Measurements from ENCODE around the gene SETD9. TPM values are rescaled to one million over a fixed set of nuclear protein-coding genes. Genes with fewer than 3 reads are reported as not detected.

Gene SETD9
- total RNA-seq, 2 experiments from 2014 or later, result 6.7 to 13.3 TPM

GRCh38 chr5:56919942-56920662 lies 10.7 kb downstream of the SETD9 start:
- Histone ChIP-seq H3K4me3 (ENCODE audit: low read depth, low read length, poor library complexity, severe bottlenecking) (no peak overlapping the region), H3K27ac (ENCODE audit: low read depth, low read length, poor library complexity, severe bottlenecking) (no peak overlapping the region), H3K9me3 (ENCODE audit: low read length) (no peaks in the 10 kb centered on the region), H3K4me1 (ENCODE audit: insufficient read depth, low read length, poor library complexity, severe bottlenecking) (no peaks in the 10 kb centered on the region), H3K79me2 (ENCODE audit: insufficient read depth, low read depth, low read length) (no peaks in the 10 kb centered on the region), H2AFZ (ENCODE audit: low read length) (no peak overlapping the region), H4K20me1 (ENCODE audit: insufficient read depth, low read length) (no peaks in the 10 kb centered on the region), H3K9me2 (ENCODE audit: insufficient read depth, low read length) (no peaks in the 10 kb centered on the region), H3K36me3 (ENCODE audit: insufficient read depth, low read length) (peaks cover 61% of the 10 kb centered on the region), H3K4me2 (ENCODE audit: low read length) (no peak overlapping the region)
- DNase-seq (ENCODE audit: low spot score), result no peak
- CTCF ChIA-PET (ENCODE audit: unreplicated experiment), result no interaction called here
- BruUV-seq (replicated peaks), result TSS peak; percentile 25
- POLR2A ChIA-PET, result interaction anchor here (0.6 to 2.1 kb wide), 6 partner anchors 9 to 1106 kb away, joined by 3 to 18 read pairs (median 4); no protein-coding TSS in a partner anchor
- TF ChIP-seq CTCF (conservative IDR thresholded peaks at IDR 0.05; ENCODE audit: low read length) (no peak), EZH2phosphoT487 (IDR thresholded peaks at IDR 0.05; ENCODE audit: borderline replicate concordance, low read depth, low read length) (no peak)
- intact Hi-C loops (cut with micrococcal nuclease; ENCODE audit: unreplicated experiment), result no loop called here

- peaks cover 88% of the 10 kb centered on the region for H3K36me3 ChIP-seq (ENCODE audit: insufficient read depth, low read length)
- no peaks in the 10 kb centered on the region for H3K4me1 ChIP-seq (ENCODE audit: insufficient read depth, low read length, poor library complexity, severe bottlenecking)
- H3K9me3 ChIP-seq (ENCODE audit: low read length), result no peaks in the 10 kb centered on the region
- CTCF ChIA-PET (ENCODE audit: unreplicated experiment), result no interaction called here
- intact Hi-C loops (cut with micrococcal nuclease; ENCODE audit: unreplicated experiment), result no loop called here
- no peaks in the 10 kb centered on the region for H4K20me1 ChIP-seq (ENCODE audit: insufficient read depth, low read length)
- DNase-seq (ENCODE audit: low spot score), result no peak
- no peak overlapping the region for H3K4me3 ChIP-seq (ENCODE audit: low read depth, low read length, poor library complexity, severe bottlenecking)
- H3K4me2 ChIP-seq (ENCODE audit: low read length), result no peak overlapping the region
- no TSS peak for BruUV-seq (replicated peaks)
- H3K9me2 ChIP-seq (ENCODE audit: insufficient read depth, low read length), result no peaks in the 10 kb centered on the region
- no peaks in the 10 kb centered on the region for H3K79me2 ChIP-seq (ENCODE audit: insufficient read depth, low read depth, low read length)
- no peak overlapping the region for H3K27ac ChIP-seq (ENCODE audit: low read depth, low read length, poor library complexity, severe bottlenecking)
- TF ChIP-seq EZH2phosphoT487 (IDR thresholded peaks at IDR 0.05; ENCODE audit: borderline replicate concordance, low read depth, low read length), result no peak
- no peak for TF ChIP-seq CTCF (conservative IDR thresholded peaks at IDR 0.05; ENCODE audit: low read length)
- POLR2A ChIA-PET, result interaction anchor here (0.7 kb wide), 1 partner anchor 9 kb away, joined by 3 read pairs; no protein-coding TSS in a partner anchor
- no peak overlapping the region for H2AFZ ChIP-seq (ENCODE audit: low read length)
These were observed 13.5 kb downstream of the SETD9 start for GRCh38 chr5:56922922-56923321.

GRCh38 chr5:56934325-56934724 lies 24.9 kb downstream of the SETD9 start:
- no peak overlapping the region for H3K4me2 ChIP-seq (ENCODE audit: low read length)
- no peaks in the 10 kb centered on the region for H3K4me1 ChIP-seq (ENCODE audit: insufficient read depth, low read length, poor library complexity, severe bottlenecking)
- no peak overlapping the region for H3K27ac ChIP-seq (ENCODE audit: low read depth, low read length, poor library complexity, severe bottlenecking)
- H4K20me1 ChIP-seq (ENCODE audit: insufficient read depth, low read length), result no peaks in the 10 kb centered on the region
- BruUV-seq (replicated peaks), result no TSS peak
- TF ChIP-seq CTCF (conservative IDR thresholded peaks at IDR 0.05; ENCODE audit: low read length), result no peak
- TF ChIP-seq EZH2phosphoT487 (IDR thresholded peaks at IDR 0.05; ENCODE audit: borderline replicate concordance, low read depth, low read length), result no peak
- intact Hi-C loops (cut with micrococcal nuclease; ENCODE audit: unreplicated experiment), result no loop called here
- no peaks in the 10 kb centered on the region for H3K79me2 ChIP-seq (ENCODE audit: insufficient read depth, low read depth, low read length)
- H3K36me3 ChIP-seq (ENCODE audit: insufficient read depth, low read length), result peaks cover 95% of the 10 kb centered on the region
- no peaks in the 10 kb centered on the region for H3K9me3 ChIP-seq (ENCODE audit: low read length)
- no peak for DNase-seq (ENCODE audit: low spot score)
- ChIA-PET POLR2A (no interaction called here), CTCF (ENCODE audit: unreplicated experiment) (no interaction called here)
- no peak overlapping the region for H2AFZ ChIP-seq (ENCODE audit: low read length)
- no peak overlapping the region for H3K4me3 ChIP-seq (ENCODE audit: low read depth, low read length, poor library complexity, severe bottlenecking)
- no peaks in the 10 kb centered on the region for H3K9me2 ChIP-seq (ENCODE audit: insufficient read depth, low read length)
